Loucy (cell line): ENCODE measurements around the gene MAP7D1.

Experiments used
- CTCF ChIP-seq: fragments of 200-600 bp; sonication (generic); conservative IDR thresholded peaks from 2 replicates; pipeline ENCODE4 v1.5.1; 2014; ENCODE audit warnings: mild to moderate bottlenecking, antibody characterized with exemption, low read length
- EZH2phosphoT487 ChIP-seq: fragments of 200-600 bp; IDR thresholded peaks from 2 replicates; pipeline ENCODE4 v1.6.1; 2018; ENCODE audit warnings: antibody characterized with exemption, mild to moderate bottlenecking, moderate library complexity, borderline replicate concordance

GRCh38 chr1:36123356-36123755 lies 32.6 kb upstream of the MAP7D1 start:
- TF ChIP-seq CTCF (no peak), EZH2phosphoT487 (no peak)
